ENCODE results near the gene GAL3ST1. TPM values are rescaled to one million over a fixed set of nuclear protein-coding genes. Genes with fewer than 3 reads are reported as not detected.
"Not testable (repeated sequence)": the region's sequence is repeated elsewhere in the genome, so short reads cannot be mapped to it uniquely, and the experiment has no call there.

The GAL3ST1 gene
- total RNA-seq, 2 experiments from 2014 or later: not detected

DNA sequence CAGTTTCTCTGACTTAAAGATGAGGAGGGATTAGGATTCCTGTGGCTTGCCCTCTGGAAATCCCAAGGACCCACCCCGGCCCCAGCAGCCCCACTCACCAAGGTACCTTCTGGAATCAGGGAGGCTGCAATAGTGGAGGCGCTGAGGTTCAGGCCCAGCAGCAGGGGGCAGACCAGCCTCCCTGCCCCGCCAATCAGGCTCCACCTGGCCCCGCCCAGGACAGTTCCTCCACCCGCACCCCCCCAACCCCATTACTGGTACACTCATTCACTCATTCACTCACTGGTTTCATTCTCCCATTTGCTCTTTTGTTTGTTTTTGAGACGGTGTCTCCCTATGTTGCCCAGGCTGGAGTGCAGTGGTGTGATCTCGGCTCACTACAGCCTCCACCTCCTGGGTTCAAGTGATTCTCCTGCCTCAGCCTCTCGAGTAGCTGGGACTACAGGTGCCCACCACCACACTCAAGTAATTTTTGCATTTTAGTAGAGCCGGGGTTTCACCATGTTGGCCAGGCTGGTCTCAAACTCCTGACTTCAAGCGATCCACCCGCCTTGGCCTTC lies 13.7 kb downstream of the GAL3ST1 start:
- H3K4me2 ChIP-seq (ENCODE audit: low read length); H3K79me2 ChIP-seq (ENCODE audit: insufficient read depth, low read depth, low read length); H3K36me3 ChIP-seq (ENCODE audit: insufficient read depth, low read length); intact Hi-C loops (cut with micrococcal nuclease; ENCODE audit: unreplicated experiment); H4K20me1 ChIP-seq (ENCODE audit: insufficient read depth, low read length); CTCF ChIA-PET (ENCODE audit: unreplicated experiment); H2AFZ ChIP-seq (ENCODE audit: low read length); H3K27ac ChIP-seq (ENCODE audit: low read depth, low read length, poor library complexity, severe bottlenecking); BruUV-seq (replicated peaks); H3K4me3 ChIP-seq (ENCODE audit: low read depth, low read length, poor library complexity, severe bottlenecking); H3K9me3 ChIP-seq (ENCODE audit: low read length); H3K4me1 ChIP-seq (ENCODE audit: insufficient read depth, low read length, poor library complexity, severe bottlenecking); H3K9me2 ChIP-seq (ENCODE audit: insufficient read depth, low read length): not testable (repeated sequence)
- POLR2A ChIA-PET: interaction anchor here (0.6 kb wide), 1 partner anchor 1868 kb away, joined by 3 read pairs; no protein-coding TSS in a partner anchor
- TF ChIP-seq, protein P1, sequence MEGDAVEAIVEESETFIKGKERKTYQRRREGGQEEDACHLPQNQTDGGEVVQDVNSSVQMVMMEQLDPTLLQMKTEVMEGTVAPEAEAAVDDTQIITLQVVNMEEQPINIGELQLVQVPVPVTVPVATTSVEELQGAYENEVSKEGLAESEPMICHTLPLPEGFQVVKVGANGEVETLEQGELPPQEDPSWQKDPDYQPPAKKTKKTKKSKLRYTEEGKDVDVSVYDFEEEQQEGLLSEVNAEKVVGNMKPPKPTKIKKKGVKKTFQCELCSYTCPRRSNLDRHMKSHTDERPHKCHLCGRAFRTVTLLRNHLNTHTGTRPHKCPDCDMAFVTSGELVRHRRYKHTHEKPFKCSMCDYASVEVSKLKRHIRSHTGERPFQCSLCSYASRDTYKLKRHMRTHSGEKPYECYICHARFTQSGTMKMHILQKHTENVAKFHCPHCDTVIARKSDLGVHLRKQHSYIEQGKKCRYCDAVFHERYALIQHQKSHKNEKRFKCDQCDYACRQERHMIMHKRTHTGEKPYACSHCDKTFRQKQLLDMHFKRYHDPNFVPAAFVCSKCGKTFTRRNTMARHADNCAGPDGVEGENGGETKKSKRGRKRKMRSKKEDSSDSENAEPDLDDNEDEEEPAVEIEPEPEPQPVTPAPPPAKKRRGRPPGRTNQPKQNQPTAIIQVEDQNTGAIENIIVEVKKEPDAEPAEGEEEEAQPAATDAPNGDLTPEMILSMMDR (conservative IDR thresholded peaks at IDR 0.05; ENCODE audit: low read length): peak; percentile 49; the same call in 1 of the 2 replicates
- DNase-seq (ENCODE audit: low spot score): peak; percentile 14

DNA sequence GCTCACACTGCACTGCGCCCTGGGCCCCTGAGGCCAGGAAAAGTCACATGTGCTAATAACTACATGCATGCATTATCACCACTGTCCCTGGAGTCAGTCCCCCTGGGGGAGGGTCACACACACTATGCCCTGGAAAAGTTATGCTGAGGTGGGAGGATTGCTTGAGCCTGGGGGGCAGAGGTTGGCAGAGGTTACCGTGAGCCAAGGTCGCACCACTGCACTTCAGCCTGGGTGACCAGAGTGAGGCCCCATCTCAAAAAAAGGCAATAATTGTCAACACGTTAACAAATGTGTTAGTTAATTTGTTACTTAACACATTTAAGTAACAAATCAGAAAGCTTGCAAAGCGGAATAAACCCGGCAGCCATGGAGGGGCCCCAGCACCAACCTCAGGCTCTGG lies 14.6 kb downstream of the GAL3ST1 start:
- no peak for DNase-seq (ENCODE audit: low spot score)
- CTCF ChIA-PET (ENCODE audit: unreplicated experiment): no interaction called here
- no peak overlapping the region for H3K4me2 ChIP-seq (ENCODE audit: low read length)
- H4K20me1 ChIP-seq (ENCODE audit: insufficient read depth, low read length): no peaks in the 10 kb centered on the region
- H3K36me3 ChIP-seq (ENCODE audit: insufficient read depth, low read length): no peaks in the 10 kb centered on the region
- no peak overlapping the region for H3K4me3 ChIP-seq (ENCODE audit: low read depth, low read length, poor library complexity, severe bottlenecking)
- POLR2A ChIA-PET: no interaction called here
- H3K9me3 ChIP-seq (ENCODE audit: low read length): no peaks in the 10 kb centered on the region
- no peaks in the 10 kb centered on the region for H3K79me2 ChIP-seq (ENCODE audit: insufficient read depth, low read depth, low read length)
- no TSS peak for BruUV-seq (replicated peaks)
- no peak overlapping the region for H2AFZ ChIP-seq (ENCODE audit: low read length)
- TF ChIP-seq EZH2phosphoT487 (IDR thresholded peaks at IDR 0.05; ENCODE audit: borderline replicate concordance, low read depth, low read length): no peak
- TF ChIP-seq, protein P1 (conservative IDR thresholded peaks at IDR 0.05; ENCODE audit: low read length): no peak
- intact Hi-C loops (cut with micrococcal nuclease; ENCODE audit: unreplicated experiment): no loop called here
- H3K9me2 ChIP-seq (ENCODE audit: insufficient read depth, low read length): no peaks in the 10 kb centered on the region
- H3K4me1 ChIP-seq (ENCODE audit: insufficient read depth, low read length, poor library complexity, severe bottlenecking): no peaks in the 10 kb centered on the region
- no peak overlapping the region for H3K27ac ChIP-seq (ENCODE audit: low read depth, low read length, poor library complexity, severe bottlenecking)

DNA sequence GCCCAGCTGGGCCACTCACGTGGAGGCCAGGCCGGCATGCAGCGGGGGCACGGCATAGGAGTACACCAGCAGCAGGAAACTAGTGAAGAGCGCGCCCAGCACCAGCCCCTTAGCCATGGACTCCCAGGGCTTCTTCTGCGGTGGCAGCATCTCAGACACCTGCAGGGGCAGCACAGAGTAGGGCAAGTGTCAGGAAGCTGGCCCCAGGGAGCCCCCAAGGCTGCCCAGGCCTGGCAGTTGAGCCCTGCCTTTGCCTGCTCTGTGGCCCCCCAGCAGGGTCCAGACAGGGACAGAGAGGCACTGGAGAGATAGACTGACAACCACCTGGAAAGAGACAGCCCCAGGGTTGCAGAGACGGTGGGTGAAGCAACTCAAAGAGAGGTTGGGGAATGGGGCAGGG lies 17.2 kb downstream of the GAL3ST1 start:
- TF ChIP-seq, protein P1 (conservative IDR thresholded peaks at IDR 0.05; ENCODE audit: low read length): no peak
- no peak for TF ChIP-seq EZH2phosphoT487 (IDR thresholded peaks at IDR 0.05; ENCODE audit: borderline replicate concordance, low read depth, low read length)
- Histone ChIP-seq H3K9me3 (ENCODE audit: low read length) (no peaks in the 10 kb centered on the region), H3K27ac (ENCODE audit: low read depth, low read length, poor library complexity, severe bottlenecking) (no peak overlapping the region), H2AFZ (ENCODE audit: low read length) (no peak overlapping the region), H3K9me2 (ENCODE audit: insufficient read depth, low read length) (no peaks in the 10 kb centered on the region), H3K4me2 (ENCODE audit: low read length) (no peak overlapping the region), H3K4me3 (ENCODE audit: low read depth, low read length, poor library complexity, severe bottlenecking) (no peak overlapping the region), H3K4me1 (ENCODE audit: insufficient read depth, low read length, poor library complexity, severe bottlenecking) (no peaks in the 10 kb centered on the region), H4K20me1 (ENCODE audit: insufficient read depth, low read length) (no peaks in the 10 kb centered on the region), H3K36me3 (ENCODE audit: insufficient read depth, low read length) (no peaks in the 10 kb centered on the region), H3K79me2 (ENCODE audit: insufficient read depth, low read depth, low read length) (no peaks in the 10 kb centered on the region)
- ChIA-PET POLR2A (no interaction called here), CTCF (ENCODE audit: unreplicated experiment) (no interaction called here)
- intact Hi-C loops (cut with micrococcal nuclease; ENCODE audit: unreplicated experiment): no loop called here
- DNase-seq (ENCODE audit: low spot score): no peak
- BruUV-seq (replicated peaks): no TSS peak
